ENCODE results near the gene GRAMD4. TPM values are rescaled to one million over a fixed set of nuclear protein-coding genes. Genes with fewer than 3 reads are reported as not detected.

Gene GRAMD4
- total RNA-seq, 1 donor from 2014 or later, result 65.9 TPM

DNA sequence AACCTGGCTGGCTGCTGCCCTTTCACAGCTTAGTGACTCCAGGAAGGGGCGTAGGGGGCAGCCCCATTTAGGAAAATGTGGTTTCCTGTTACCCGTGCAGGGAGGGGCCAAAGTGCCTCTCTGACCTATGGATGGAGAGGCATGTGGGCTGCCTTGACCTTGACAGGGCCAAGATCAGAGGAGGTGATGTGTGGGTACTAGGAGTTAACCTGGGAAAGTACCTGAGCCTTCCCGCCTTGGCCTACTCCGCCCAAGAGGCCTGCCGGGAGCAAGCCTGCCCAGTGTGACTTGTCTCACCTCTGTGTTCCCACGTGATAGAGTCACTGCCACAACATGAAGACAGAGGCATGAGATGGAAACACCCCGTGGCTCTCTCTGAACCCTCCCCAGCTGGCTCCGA lies 33.4 kb downstream of the GRAMD4 start:
- intact Hi-C loops (cut with micrococcal nuclease), result no loop called here

GRCh38 chr22:46654426-46654825 lies 34.2 kb downstream of the GRAMD4 start:
- intact Hi-C loops (cut with micrococcal nuclease), result no loop called here

DNA sequence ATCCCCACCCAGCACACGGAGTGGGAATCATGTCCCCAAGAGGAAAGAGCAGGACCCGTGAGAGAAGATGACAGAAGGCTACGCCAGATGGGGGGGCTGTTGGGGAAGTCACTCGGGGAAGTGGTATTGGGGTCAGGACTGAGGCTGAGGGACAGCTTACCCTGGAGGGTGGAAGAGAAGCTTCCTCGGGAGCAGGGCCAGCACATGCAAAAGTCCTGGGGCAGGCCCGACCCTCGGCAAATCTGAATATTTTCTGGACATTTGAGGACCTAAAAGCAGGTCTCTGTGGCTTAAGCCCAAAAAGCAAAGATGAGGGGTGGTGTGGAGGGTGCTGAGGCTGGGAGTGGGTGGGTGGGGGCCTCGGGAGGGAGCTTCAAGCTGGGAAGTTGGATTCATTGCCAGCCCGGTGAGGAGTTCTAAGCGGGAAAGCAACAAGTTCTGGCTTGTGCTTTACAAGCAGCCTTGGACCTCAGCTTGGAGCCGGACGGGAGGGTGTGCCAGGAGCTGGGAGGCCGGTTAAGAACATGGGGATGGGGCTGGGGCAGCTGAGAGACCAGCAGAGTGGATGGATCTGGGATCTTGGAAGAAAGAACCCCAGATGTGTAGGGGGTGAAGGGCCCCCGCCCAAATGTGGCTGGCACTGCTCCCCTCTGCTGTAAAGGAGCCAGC lies 34.9 kb downstream of the GRAMD4 start:
- intact Hi-C loops (cut with micrococcal nuclease), result no loop called here

DNA sequence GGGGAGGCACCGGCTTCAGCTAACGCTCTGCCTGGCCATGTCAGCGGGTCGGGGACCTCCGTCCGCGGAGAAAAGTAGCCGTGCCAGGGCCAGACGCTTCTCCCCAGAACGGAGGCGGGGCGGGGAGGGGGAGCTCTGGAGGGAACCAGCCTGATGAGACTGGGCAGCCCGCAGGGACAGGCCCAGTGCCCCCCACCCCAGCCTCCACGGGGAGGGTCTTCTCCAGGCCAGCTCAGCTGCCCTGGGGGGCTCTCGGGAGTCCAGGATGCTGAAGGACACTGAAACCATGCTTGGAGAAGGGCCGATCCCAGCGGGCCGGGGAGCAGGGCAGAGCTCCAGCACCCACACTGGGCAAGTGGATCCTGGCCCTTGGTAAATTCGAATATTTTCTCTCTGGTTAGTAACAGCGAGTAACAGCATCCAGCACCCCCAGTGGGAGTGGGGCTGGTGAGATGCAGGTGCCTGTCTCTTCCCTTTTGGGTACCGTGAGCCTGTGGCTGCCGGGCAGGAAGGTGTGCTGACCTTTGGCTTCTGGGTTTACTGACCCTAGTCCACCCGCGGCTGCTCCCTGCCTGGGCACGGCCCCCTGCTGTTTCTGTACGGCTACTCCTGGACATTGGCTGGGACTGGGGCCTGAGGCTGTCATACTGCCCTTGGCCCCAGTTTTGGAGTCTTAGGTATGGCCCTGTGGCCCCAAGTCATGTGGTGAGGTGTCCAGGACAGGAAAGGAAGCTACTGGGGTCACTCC lies 35.8 kb downstream of the GRAMD4 start:
- intact Hi-C loops (cut with micrococcal nuclease), result no loop called here

DNA sequence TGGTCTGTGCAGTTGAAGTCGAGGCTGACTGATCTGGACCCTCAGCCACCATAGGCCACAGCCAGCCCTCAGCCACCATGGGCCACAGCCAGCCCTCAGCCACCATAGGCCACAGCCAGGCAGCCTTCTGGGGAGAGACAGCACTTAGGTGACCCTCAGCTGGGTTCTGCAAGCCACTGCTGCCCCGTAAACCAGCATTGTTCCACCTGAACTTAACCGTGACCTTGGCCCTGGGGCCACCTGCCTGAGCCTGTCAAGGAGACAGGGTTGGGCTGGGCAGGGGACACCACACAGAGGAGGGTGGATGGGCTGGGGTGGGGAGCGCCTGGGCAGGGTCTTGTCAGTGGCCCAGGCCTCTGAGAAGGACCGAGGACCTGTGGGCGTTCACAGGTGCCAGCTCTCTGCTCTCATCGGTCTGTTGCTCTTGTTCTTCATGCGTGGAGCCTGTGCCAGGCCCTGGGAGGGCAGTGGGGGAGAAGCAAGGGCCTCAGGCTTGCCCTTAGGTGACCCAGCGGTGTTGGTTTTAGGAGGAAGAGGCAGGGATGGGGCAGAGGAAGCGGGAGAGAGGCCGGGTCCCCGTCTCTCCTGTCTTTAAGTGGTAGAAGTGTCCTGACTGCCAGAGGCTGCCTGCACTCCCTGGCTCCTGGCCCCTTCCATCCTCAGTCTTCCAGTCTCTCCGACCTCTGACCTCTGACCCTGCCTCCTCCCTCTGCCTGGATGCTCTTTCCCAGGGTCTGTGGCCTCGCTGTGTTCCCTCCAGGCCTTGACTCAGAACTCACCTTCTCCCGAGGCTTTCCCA lies 36.9 kb downstream of the GRAMD4 start:
- intact Hi-C loops (cut with micrococcal nuclease), result no loop called here

GRCh38 chr22:46657655-46657953 lies 37.4 kb downstream of the GRAMD4 start:
- intact Hi-C loops (cut with micrococcal nuclease), result no loop called here

DNA sequence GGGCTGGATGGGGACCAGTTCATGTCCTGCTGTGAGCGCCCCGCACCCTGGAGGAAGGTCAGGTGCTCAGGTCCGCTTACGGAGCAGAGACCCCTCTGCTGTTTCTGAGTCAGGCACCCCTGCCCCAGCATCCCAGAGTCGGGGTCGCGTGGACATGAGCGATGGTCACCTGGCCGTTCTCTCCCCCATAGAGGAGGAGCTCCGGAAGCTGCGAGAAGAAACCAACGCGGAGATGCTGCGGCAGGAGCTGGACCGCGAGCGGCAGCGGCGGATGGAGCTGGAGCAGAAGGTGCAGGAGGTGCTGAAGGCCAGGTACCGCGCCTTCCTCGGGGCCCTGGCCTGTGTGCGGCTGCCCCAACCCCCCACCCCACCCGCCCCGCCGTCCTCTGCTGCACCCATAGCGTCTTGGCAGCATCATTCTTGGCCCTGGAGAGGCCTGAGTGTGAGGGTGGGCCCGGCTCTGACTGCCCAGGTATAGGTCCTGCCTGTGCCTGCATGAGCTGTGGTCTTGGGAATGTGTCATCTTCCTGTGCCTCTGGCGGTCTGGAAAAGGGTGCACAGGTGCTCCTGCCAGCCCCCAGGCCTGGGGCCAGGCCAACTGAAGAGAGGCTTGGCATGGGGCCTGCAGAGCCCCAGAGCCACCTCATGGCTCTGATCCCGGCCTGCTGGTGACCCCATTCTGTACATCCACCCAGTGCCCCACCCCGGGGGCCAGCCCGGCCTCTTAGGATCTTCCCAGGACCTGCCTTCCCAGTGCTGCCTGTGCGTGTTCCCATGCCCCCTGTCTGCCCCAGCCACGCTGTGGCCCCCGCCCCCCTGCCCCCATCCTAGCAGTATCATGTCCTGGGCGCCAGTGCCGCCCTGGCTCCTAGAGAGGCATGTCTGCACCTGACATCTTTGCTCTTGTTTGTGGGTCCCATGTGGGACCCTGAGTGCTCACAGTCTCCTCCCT lies 38.1 kb downstream of the GRAMD4 start:
- intact Hi-C loops (cut with micrococcal nuclease), result no loop called here

DNA sequence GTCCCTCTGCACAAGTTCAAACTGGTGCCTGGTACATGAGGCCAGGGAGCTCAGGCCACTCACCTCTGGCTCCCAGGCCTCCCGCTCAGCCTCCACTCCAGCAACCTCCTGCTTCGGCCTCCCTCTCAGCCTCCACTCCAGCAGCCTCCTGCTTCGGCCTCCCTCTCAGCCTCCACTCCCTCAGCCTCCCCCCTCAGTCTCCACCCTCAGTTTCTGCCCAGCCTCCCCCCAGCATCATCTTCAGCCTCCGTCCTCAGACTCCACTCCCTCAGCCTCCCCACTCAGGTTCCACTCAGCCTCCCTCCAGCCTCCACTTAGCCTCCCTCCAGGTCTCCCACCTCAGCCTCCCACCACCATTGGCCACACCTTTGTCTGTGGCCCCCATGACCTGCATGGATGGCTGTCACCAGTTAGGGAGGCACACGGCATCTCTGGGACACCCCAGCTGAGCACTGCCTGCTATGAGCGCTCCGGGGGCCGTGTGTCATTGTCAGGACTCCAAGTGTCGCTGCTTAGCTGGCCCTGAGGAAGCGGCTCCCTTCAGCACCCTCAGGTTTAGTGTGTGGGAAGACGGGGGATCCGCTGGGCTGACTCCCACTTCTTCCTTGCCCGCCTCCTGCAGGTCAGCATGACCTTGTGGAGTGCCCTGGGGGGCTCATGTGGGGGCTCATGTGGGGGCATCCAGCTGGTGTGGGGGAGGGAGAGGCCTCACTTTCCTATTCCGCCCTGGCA lies 39.0 kb downstream of the GRAMD4 start:
- intact Hi-C loops (cut with micrococcal nuclease), result no loop called here

- intact Hi-C loops (cut with micrococcal nuclease), result no loop called here
Observed at GRCh38 chr22:46659791-46660186, 39.6 kb downstream of the GRAMD4 start.

GRCh38 chr22:46660604-46661201 lies 40.5 kb downstream of the GRAMD4 start:
- intact Hi-C loops (cut with micrococcal nuclease), result no loop called here

- intact Hi-C loops (cut with micrococcal nuclease), result no loop called here
Observed at GRCh38 chr22:46661221-46661851, 41.1 kb downstream of the GRAMD4 start.

DNA sequence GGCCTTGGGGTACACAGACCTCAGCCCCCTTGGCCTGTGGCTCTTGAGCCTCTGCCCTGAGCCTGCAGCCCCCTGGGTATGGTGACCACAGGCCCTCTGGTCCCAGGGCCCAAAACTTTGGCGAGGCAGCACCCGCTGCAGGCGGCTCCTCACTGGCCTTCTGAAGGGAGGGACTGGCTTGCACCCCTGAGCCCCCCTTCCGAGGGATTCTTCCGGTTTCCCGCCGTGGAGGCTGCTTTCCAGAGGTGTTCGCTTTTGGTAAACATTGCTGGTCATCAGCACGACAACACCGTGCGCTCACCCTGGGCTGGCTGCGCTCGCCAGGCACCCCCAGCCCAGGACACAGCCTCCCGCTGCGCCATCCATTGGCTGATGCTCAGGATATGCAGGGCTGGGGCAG lies 42.0 kb downstream of the GRAMD4 start:
- intact Hi-C loops (cut with micrococcal nuclease), result no loop called here

DNA sequence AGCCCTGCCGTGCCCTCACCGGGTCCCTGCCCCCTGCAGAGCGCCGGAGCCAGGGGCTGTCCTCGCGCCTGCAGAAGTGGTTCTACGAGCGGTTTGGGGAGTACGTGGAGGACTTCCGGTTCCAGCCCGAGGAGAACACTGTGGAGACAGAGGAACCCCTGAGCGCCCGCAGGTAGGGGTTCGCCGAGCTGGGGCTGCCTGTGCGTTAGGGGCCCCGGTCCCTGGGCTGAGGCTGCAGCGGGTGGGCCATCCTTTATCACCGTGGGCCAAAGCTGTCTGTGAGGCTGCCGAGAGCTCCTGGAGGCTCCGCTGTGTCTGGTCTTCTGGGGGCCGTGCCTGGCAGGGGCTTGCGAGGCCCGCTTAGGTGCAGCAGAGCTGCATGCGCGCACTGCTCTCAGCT lies 42.8 kb downstream of the GRAMD4 start:
- intact Hi-C loops (cut with micrococcal nuclease), result no loop called here

DNA sequence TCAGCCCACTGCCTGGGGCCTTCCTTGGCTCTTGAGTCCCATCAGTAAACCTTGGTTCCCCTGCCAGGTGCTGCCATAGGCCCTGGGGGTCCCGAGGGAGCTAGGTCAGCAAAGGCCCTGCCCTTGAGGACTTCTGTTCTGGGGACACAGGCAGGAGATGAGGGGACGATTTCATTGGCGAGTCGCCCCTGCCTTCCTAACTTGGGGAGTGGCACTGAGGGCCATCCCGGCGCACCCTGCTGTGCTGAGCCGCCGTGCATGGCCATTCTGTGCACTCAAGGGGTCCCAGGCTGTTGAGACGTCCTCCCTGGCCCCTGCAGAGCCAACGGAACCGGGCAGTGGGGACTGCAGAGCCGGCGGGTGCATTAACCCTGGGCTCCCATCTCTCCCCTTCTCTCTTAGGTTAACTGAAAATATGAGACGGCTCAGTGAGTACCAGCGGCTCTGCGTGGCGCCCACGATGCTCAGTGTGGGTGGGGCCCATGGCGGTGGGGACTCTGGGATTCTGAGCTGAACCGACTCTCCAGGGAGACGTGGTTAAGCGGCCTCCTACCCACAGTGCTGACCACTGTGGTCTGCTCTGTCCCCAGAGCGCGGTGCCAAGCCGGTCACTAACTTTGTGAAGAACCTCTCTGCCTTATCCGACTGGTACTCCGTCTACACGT lies 43.4 kb downstream of the GRAMD4 start:
- intact Hi-C loops (cut with micrococcal nuclease), result no loop called here

DNA sequence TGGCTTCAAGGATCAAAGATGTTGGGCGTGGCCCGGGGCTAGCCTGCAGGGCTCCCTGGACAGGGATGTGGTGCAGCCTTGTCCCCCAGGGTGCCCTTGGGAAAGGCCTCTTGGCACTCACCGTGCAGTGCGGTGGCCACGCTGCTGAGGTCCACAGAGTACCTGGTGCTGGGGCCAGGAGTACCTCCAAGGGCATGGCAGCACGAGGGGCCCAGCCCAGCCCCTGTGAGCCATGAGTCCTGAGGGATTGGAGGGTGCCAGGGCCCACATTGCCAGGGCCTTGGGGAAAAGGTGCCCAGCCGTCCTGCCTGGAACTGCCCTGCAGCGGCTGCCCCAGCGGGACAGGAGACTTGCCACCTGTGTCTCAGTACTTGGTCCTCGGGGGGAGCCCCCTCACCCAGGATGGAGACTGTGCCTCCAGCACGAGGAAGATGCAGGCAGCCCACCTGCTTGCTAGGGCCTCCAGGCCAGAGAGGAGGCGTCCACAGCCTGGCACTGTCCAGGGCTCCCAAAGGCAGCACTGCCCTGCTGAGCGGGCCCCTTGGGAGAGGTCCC lies 44.2 kb downstream of the GRAMD4 start:
- intact Hi-C loops (cut with micrococcal nuclease), result no loop called here

DNA sequence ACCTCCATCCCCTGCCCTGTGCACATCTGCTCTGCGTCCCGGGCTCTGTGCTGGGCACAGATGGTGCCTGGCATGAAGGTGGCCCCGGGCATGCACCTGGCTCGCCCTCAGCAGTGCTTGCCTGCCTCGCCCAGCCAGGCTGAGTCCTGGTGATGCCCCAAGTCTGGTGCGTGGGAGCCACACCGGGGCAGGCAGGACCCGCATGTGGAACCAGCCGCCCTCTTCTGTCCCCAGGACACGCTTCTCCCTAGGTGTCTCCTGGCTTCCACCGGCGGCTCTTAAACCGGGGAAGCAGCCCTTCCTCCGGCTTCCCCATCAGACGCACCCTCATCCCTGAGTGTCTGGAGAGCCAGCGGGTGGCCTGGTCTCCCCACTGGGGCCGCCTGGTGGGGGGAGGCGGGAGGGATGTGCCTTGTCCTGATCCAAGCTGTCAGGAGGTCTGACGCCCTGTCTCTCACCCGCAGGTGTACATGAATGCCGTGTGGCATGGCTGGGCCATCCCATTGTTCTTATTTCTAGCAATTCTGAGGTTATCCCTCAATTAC lies 45.0 kb downstream of the GRAMD4 start:
- intact Hi-C loops (cut with micrococcal nuclease), result no loop called here

DNA sequence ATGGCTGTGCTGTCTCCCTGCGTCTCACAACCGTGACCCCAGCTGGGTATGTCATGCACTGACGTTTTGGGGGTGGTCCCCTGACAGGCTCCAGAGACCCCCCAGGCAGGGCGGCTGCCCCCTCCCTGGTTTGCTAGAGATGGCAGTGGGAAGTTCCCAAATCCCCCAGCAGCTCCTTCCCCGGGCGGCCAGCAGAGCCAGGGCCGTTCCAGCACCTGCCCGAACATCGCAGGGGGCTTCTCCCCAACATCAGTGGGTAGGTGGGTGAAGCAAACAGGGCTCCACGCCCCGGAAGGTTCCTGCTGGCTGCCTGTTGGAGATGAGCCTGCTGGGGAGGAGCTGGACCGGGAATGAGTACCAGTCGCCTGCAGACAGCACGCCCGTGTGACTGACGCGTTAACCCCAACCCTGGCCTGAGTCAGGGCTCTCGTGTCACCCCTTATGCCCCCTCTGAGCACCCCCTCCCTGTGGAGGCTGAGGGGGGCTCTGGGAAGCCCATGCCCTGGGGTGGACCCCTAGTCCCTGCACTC lies 45.6 kb downstream of the GRAMD4 start:
- intact Hi-C loops (cut with micrococcal nuclease), result no loop called here

- intact Hi-C loops (cut with micrococcal nuclease), result no loop called here
Observed at GRCh38 chr22:46666577-46667244, 46.5 kb downstream of the GRAMD4 start.
